Measurements from ENCODE around the gene COBLL1. TPM values are rescaled to one million over a fixed set of nuclear protein-coding genes. Genes with fewer than 3 reads are reported as not detected.

Gene COBLL1
- total RNA-seq, 2 donors from 2014 or later: 16.5 to 17.3 TPM

- Mint-ChIP-seq H3K27ac (no peak overlapping the region), H3K9me3 (no peaks in the 10 kb centered on the region), H3K4me1 (no peaks in the 10 kb centered on the region), H3K4me3 (no peak overlapping the region), H3K27me3 (ENCODE audit: insufficient read depth) (no peaks in the 10 kb centered on the region), H3K36me3 (ENCODE audit: low read depth) (no peaks in the 10 kb centered on the region)
- no peak overlapping the region for H3K4me3 ChIP-seq (ENCODE audit: low read length)
- H3K36me3 ChIP-seq (ENCODE audit: control insufficient read depth, insufficient read depth, low read length): no peaks in the 10 kb centered on the region
- TF ChIP-seq CTCF (conservative IDR thresholded peaks at IDR 0.05): no peak
- 90 to 97% methylated on average over 2 of the region's 2 CpGs for WGBS, 2 experiments (ENCODE audit: insufficient coverage in 1 of 2, insufficient read length in 1 of 2)
- no peak overlapping the region for H3K9ac ChIP-seq (ENCODE audit: extremely low read depth, low read length, poor library complexity, severe bottlenecking)
- no peak for DNase-seq
- H3K27me3 ChIP-seq (ENCODE audit: control insufficient read depth, insufficient read depth, low read length, poor library complexity, severe bottlenecking): no peaks in the 10 kb centered on the region
- H3K4me1 ChIP-seq (ENCODE audit: control insufficient read depth, insufficient read depth, low read length): no peaks in the 10 kb centered on the region
- no peaks in the 10 kb centered on the region for H3K9me3 ChIP-seq (ENCODE audit: control insufficient read depth, low read length)
- H3K27ac ChIP-seq (ENCODE audit: low read depth, low read length): no peak overlapping the region
These were observed 199.4 kb downstream of the COBLL1 start for GRCh38 chr2:164642268-164642667.

Other genes with a start within 250 kb of the COBLL1 start
- gene GRB14, start 220.3 kb downstream of the COBLL1 start, total RNA-seq: 10 to 100 TPM; 16.5 to 21.4 TPM
- gene SLC38A11, start 113.7 kb upstream of the COBLL1 start, total RNA-seq: not detected

Data from endodermal cell (in vitro differentiated cells).